Thyroid gland (tissue), 4 donors: ENCODE results near the gene TNIK. TPM values are rescaled to one million over a fixed set of nuclear protein-coding genes. Genes with fewer than 3 reads are reported as not detected.

ENCODE experiments used
- DNase-seq, 2 donors: peaks; one replicate each; pipeline ENCODE4 v3.0.0-alpha.2; 2019
- H3K27ac ChIP-seq, 3 donors: fragments of 200-600 bp; sonication (generic); 1 replicate in 2 of 3; 2 replicates in 1 of 3; pipeline ENCODE4 v1.5.1; 2016 to 2019; ENCODE audit warnings: mild to moderate bottlenecking in 1 of 3, moderate library complexity in 1 of 3
- H3K27me3 ChIP-seq: fragments of 200-600 bp; sonication (generic); one replicate; pipeline ENCODE4 v1.5.1; 2019
- H3K36me3 ChIP-seq, 2 donors: fragments of 200-600 bp; sonication (generic); one replicate each; pipeline ENCODE4 v1.5.1; 2016 to 2019
- H3K4me1 ChIP-seq, 2 donors: fragments of 200-600 bp; sonication (generic); one replicate each; pipeline ENCODE4 v1.5.1; 2017 to 2019
- H3K4me3 ChIP-seq, 3 donors: fragments of 200-600 bp; sonication (generic); replicated peaks in 1 of 3; 1 replicate in 2 of 3; 2 replicates in 1 of 3; pipeline ENCODE4 v1.5.1; 2016; ENCODE audit warnings: mild to moderate bottlenecking in 1 of 3
- H3K9me3 ChIP-seq: fragments of 200-600 bp; sonication (generic); one replicate; pipeline ENCODE4 v1.5.1; 2017
- CTCF ChIP-seq, 6 experiments: fragments of 200-600 bp in 3 of 6; fragments of 450-650 bp in 3 of 6; sonication (generic) in 3 of 6; IDR thresholded peaks; one replicate each; pipeline ENCODE4 v1.5.1; 2016 to 2019; ENCODE audit warnings: antibody characterized with exemption in 6 of 6, mild to moderate bottlenecking in 2 of 6, inconsistent platforms in 1 of 6, moderate library complexity in 1 of 6
- POLR2A ChIP-seq, 2 donors: fragments of 450-650 bp; IDR thresholded peaks; one replicate each; pipeline ENCODE4 v1.6.1; 2017; ENCODE audit warnings: antibody characterized with exemption in 2 of 2, mild to moderate bottlenecking in 2 of 2, moderate library complexity in 1 of 2
- WGBS, 2 donors: methylation state at CpG; one replicate each; pipeline ENCODE4 v1.1.5; 2017; 5-methylcytosine and 5-hydroxymethylcytosine counted together
- intact Hi-C: fragments of 100-400 bp; cut with DNase I; formaldehyde crosslinking; loops from one replicate; pipeline ENCODE4 v1.15.1; 2023
- total RNA-seq, 4 donors: library from RNA; depleted of rRNA; stranded (reverse); fragments of >200 nt; gene quantifications; one replicate each; pipeline ENCODE4 v1.2.3, GENCODE V29; 2016

Gene TNIK
- total RNA-seq, 4 donors from 2014 or later = 29.7 to 84.1 (median 48.9) TPM

DNA sequence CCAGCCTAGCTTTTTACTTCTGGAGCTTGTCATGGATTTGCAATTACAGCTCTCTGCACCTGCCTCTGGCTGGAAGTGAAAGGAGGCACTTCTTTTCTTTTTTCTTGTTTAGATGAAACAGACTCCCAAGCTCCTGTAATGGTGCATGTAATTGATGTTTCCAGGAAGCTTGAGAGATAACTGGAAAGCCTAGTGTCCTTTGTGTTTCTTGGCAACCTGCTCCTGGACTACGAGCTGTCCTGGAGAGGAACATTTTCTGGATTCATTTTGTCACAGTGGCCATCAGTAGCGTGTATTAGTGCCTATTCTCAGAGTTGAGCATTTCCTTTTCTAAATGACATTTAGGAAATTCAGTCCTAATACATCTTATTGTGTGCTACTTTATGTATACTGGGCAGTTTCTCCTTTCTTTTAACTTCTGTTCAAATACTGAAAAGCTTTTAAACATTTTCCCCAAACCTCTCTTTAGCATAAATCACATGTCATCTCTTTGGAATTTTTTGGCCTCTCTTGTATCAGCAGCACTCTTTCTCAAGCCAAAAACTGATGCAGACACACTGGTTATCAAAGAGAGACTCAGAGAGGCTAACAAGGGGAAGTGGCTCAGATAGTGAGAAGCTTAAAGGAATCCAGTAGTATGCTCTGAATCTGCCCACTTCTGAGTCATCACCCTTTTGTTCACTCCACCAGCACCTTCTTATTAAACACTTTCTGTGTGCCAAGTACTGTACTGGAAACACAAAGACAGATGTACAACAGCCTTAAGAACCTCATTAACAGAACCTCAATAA is 371.0 kb downstream of the TNIK start:
- no peaks in the 10 kb centered on the region for H3K4me1 ChIP-seq
- H3K9me3 ChIP-seq = no peaks in the 10 kb centered on the region
- intact Hi-C loops = no loop called here
- no peaks in the 10 kb centered on the region for H3K27me3 ChIP-seq
- no peak overlapping the region for H3K4me3 ChIP-seq
- H3K27ac ChIP-seq = no peak overlapping the region
- peaks cover 0 to 5% of the 10 kb centered on the region in 2 donors for H3K36me3 ChIP-seq
- TF ChIP-seq POLR2A (IDR thresholded peaks at IDR 0.05) (no peak), CTCF (IDR thresholded peaks at IDR 0.05) (no peak)
- no peak for DNase-seq
- WGBS, 2 donors = 78% methylated on average over 2 of the region's 2 CpGs

- WGBS, 2 donors = 83 to 90% methylated on average over 4 of the region's 4 CpGs
These were observed 371.7 kb downstream of the TNIK start for GRCh38 chr3:171088496-171088895.

GRCh38 chr3:171086914-171087313 is 373.3 kb downstream of the TNIK start:
- Histone ChIP-seq H3K9me3 (no peaks in the 10 kb centered on the region), H3K36me3 (peaks cover 4 to 5% of the 10 kb centered on the region in 2 donors), H3K4me3 (no peak overlapping the region), H3K27ac (no peak overlapping the region), H3K27me3 (no peaks in the 10 kb centered on the region), H3K4me1 (no peaks in the 10 kb centered on the region)
- 91 to 100% methylated on average over 1 of the region's 1 CpG for WGBS, 2 donors
- no peak for DNase-seq
- no peak for TF ChIP-seq CTCF (IDR thresholded peaks at IDR 0.05)
- TF ChIP-seq POLR2A (IDR thresholded peaks at IDR 0.05) = no peak
- intact Hi-C loops = no loop called here

More at GRCh38 chr3:171088496-171088895, 371.7 kb downstream of the TNIK start:
- no peak for DNase-seq
- Histone ChIP-seq H3K4me3 (no peak overlapping the region), H3K4me1 (no peaks in the 10 kb centered on the region), H3K27ac (no peak overlapping the region), H3K36me3 (peaks cover 4 to 5% of the 10 kb centered on the region in 2 donors), H3K9me3 (no peaks in the 10 kb centered on the region), H3K27me3 (no peaks in the 10 kb centered on the region)
- intact Hi-C loops = no loop called here
- TF ChIP-seq CTCF (IDR thresholded peaks at IDR 0.05) (no peak), POLR2A (IDR thresholded peaks at IDR 0.05) (no peak)

DNA sequence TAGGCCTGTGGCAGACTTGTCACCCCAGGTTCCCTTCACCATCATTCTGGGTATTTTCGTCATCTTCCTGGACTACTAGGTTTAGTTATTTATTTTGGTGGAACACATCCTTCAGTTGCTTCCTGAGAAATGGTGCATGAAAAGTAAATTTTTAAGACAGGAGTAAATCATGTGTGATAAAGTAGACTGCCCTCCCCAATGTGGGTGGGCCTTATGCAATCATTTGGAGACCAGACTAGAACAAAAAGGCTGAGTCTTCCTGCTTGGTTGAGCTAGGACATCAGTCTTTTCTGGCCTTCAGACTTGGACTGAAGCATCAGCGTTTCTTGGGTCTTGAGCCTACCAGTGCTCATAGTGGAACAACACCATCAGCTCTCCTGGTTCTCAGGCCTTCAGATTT is 382.9 kb downstream of the TNIK start:
- no peaks in the 10 kb centered on the region for H3K9me3 ChIP-seq
- H3K27me3 ChIP-seq = no peaks in the 10 kb centered on the region
- H3K36me3 ChIP-seq = peaks cover 0 to 6% of the 10 kb centered on the region in 2 donors
- DNase-seq = no peak
- H3K27ac ChIP-seq = no peak overlapping the region
- H3K4me1 ChIP-seq = no peaks in the 10 kb centered on the region
- H3K4me3 ChIP-seq = no peak overlapping the region
- intact Hi-C loops = no loop called here
- no peak for TF ChIP-seq CTCF (IDR thresholded peaks at IDR 0.05)
- TF ChIP-seq POLR2A (IDR thresholded peaks at IDR 0.05) = no peak
- 90 to 98% methylated on average over 2 of the region's 2 CpGs for WGBS, 2 donors

GRCh38 chr3:171072432-171072831 is 387.8 kb downstream of the TNIK start:
- no peak overlapping the region for H3K4me3 ChIP-seq
- H3K36me3 ChIP-seq = no peaks in the 10 kb centered on the region
- DNase-seq = no peak
- no peaks in the 10 kb centered on the region for H3K9me3 ChIP-seq
- TF ChIP-seq CTCF (IDR thresholded peaks at IDR 0.05) = no peak
- no peak for TF ChIP-seq POLR2A (IDR thresholded peaks at IDR 0.05)
- H3K27me3 ChIP-seq = no peaks in the 10 kb centered on the region
- intact Hi-C loops = no loop called here
- H3K4me1 ChIP-seq = peaks cover 0 to 9% of the 10 kb centered on the region in 2 donors
- no peak overlapping the region for H3K27ac ChIP-seq
